ENCODE results near the gene DCK.
"Not testable (repeated sequence)": the region's sequence is repeated elsewhere in the genome, so short reads cannot be mapped to it uniquely, and the experiment has no call there.

Gene DCK

GRCh38 chr4:71052034-71052433, 58.6 kb downstream of the DCK start:
- ChIA-PET CTCF (no interaction called here), POLR2A (no interaction called here)
- no peak for TF ChIP-seq CTCF (IDR thresholded peaks at IDR 0.05; ENCODE audit: control extremely low read depth, extremely low read depth, low read depth, missing control alignments)
- DNase-seq (ENCODE audit: extremely low spot score), result no peak

GRCh38 chr4:71052716-71053115, 59.3 kb downstream of the DCK start:
- POLR2A ChIA-PET, result no interaction called here
- no peak for TF ChIP-seq CTCF (IDR thresholded peaks at IDR 0.05; ENCODE audit: control extremely low read depth, extremely low read depth, low read depth, missing control alignments)
- CTCF ChIA-PET, result no interaction called here

GRCh38 chr4:71053613-71054012, 60.2 kb downstream of the DCK start:
- POLR2A ChIA-PET; DNase-seq (ENCODE audit: extremely low spot score); CTCF ChIA-PET: not testable (repeated sequence)

More at GRCh38 chr4:71052716-71053115, 59.3 kb downstream of the DCK start:
- DNase-seq (ENCODE audit: extremely low spot score), result no peak

- CTCF ChIA-PET; POLR2A ChIA-PET; DNase-seq (ENCODE audit: extremely low spot score): not testable (repeated sequence)
These were observed 66.1 kb downstream of the DCK start for GRCh38 chr4:71059573-71059972.

GRCh38 chr4:71062436-71062835, 69.0 kb downstream of the DCK start:
- POLR2A ChIA-PET, result no interaction called here
- TF ChIP-seq CTCF (IDR thresholded peaks at IDR 0.05; ENCODE audit: control extremely low read depth, extremely low read depth, low read depth, missing control alignments), result no peak
- DNase-seq (ENCODE audit: extremely low spot score), result no peak
- CTCF ChIA-PET, result interaction anchor here (1.0 kb wide), 1 partner anchor 11 kb away, joined by 3 read pairs; no protein-coding TSS in a partner anchor

- no peak for DNase-seq (ENCODE audit: extremely low spot score)
- POLR2A ChIA-PET, result no interaction called here
- CTCF ChIA-PET, result no interaction called here
- no peak for TF ChIP-seq CTCF (IDR thresholded peaks at IDR 0.05; ENCODE audit: control extremely low read depth, extremely low read depth, low read depth, missing control alignments)
These were observed 70.3 kb downstream of the DCK start for GRCh38 chr4:71063711-71064110.

- TF ChIP-seq CTCF (IDR thresholded peaks at IDR 0.05; ENCODE audit: control extremely low read depth, extremely low read depth, low read depth, missing control alignments), result no peak
- CTCF ChIA-PET, result no interaction called here
- DNase-seq (ENCODE audit: extremely low spot score), result no peak
- POLR2A ChIA-PET, result no interaction called here
These were observed 71.1 kb downstream of the DCK start for GRCh38 chr4:71064521-71064920.

- no peak for DNase-seq (ENCODE audit: extremely low spot score)
- no peak for TF ChIP-seq CTCF (IDR thresholded peaks at IDR 0.05; ENCODE audit: control extremely low read depth, extremely low read depth, low read depth, missing control alignments)
- ChIA-PET POLR2A (no interaction called here), CTCF (interaction anchor here (1.0 kb wide), 1 partner anchor 9 kb away, joined by 4 read pairs; no protein-coding TSS in a partner anchor)
These were observed 72.6 kb downstream of the DCK start for GRCh38 chr4:71065991-71066510.
